HS-27A (cell line): ENCODE results near the gene TMEM184A.

Experiments used
- DNase-seq: peaks from one replicate; pipeline ENCODE4 v3.0.0-alpha.2; 2012; ENCODE audit warnings: low read depth, missing footprints

TMEM184A gene

DNA sequence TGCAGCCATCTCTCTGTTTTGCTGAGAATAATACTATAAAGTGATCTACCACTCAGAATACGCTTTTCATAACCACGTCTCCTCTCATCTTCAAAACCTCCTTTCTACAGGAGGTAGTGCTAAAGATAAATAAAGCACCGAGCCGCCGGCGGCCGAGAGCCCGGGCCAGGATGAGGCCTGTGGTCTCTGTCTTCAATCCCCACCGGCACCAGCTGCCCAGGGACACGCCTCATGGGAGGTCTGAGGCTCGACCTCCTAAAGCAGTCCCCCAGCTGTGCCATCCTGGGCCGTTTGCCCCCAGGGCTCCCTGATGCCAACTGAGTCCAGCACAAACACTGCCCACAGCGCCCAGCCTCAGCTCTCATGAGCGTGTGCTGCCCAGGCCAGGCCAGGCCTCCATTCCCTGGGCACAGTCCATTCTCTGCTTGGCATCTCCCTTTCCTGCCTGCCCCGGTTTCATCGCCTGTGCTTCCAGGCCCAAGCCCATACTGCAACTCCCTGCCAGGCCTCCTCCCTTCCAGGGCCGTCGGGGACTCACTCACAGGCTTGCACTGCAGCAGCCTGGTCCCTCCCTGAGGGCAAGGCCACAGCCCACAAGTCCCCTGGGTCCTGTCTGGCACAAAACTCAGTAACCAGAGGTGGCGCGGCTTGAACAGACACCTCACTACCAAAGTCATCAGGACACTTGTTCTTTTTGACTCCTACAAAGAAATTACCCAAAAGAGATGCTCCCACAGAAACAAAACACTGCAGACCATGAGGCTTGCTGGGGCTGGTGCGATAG lies 54.3 kb downstream of the TMEM184A start:
- DNase-seq: no peak

DNA sequence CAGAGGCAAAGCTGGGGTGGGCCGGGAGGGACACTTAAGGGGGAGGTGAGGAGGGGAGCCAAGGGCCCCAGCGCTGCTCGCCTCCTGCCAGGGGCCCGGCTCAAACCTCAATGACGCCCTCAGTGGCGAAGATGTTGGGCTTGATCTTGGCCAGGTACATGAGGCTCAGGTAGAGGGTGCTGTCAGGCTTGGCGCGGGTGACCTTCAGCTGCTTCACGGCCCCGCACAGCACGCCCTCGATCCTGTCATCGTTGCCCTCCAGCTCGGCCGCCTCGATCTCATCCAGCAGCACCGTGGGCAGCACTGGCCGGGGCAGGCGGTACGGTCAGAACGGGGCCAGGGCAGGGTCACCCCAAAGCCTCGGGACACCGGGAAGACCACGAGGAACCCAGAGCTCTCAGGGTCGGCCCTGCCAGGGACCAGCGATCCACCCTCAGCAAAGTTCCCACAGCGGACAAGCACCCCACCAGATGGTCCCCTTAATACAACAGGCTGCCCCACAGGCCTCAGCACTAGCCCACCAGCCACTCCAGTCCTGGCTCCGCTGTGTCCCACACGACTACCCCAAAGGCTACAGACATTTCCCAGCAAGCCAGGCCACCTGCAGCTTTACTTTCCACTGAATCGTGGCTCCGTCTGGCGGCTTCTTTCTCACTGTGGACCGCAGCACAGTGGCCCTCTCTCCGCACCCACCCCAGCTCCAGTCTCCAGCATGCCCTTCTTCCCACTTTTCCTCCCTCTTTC lies 55.8 kb downstream of the TMEM184A start:
- no peak for DNase-seq

DNA sequence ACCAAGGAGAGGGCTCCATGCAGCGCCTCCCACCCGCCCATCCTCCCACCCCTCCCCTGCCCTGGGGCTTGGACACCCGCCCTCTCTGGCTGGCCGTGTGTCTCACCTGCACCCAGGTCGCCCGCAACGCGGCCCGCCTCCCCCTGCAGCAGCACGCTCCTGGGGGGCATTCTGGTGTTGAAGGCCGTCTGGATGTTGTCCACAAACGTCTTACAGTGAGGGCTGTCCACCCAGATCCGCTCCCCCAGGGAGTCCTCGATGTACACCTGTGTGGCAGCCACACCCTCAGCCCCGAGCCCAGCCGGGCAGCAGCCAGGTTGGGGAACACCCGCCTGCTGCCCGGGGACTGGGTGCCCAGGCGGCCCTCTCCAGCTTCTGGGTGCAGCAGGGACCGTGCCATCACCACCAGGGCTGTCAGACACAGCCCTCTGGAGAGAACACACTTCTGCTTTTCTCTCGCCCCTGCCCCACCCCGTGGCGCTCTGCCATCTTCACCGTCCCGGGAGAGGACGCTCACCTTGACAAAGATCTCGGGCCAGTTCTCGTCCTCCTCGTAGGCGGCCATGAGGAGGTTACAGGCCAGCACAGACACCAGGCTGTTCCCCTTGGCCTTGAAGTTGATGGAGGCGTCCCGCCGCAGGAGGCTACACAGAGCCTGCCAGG lies 56.5 kb downstream of the TMEM184A start:
- no peak for DNase-seq

DNA sequence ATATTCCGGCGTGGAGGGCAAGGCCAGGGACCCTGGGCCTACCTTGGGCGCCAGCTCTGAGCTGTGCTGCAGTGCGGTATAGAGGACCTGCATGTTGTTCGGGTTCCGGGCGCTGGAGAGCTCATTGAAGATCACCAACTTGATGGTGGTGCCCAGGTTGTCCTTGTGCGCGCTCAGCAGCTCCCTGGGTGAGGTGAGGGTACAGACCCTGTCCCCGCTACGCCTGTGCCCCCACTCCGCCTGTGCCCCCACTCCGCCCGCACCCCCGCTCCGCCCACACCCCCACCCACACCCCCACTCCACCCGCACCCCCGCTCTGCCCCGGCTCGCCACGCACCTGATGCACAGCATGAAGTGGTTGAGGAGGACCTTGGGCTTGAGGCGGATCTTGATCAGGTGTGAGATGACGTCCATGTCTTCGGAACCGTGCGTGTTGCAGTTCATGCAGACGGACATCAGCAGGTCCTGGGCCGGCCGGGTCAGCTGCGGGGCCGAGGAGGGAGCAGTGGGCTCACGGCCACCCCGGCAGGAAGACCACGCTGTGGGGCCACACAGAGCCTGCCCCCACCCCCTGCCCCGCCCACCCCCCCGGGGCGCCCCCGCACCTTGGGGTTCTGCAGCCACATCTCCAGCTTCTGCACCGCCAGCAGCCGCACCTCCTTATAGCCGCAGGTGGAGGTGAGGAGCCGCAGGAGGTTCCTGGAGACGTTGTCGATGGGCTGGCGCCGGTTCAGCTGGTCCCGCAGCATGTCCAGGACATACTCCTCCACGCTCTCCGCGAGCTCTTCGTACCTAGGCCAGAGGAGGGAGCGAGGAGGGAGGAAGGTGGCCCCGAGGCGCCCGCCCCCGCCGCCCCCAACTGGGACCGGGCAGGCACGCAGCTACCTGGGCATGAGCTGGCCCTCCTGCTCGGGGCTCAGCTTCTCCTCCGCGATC lies 57.4 kb downstream of the TMEM184A start:
- no peak for DNase-seq

DNA sequence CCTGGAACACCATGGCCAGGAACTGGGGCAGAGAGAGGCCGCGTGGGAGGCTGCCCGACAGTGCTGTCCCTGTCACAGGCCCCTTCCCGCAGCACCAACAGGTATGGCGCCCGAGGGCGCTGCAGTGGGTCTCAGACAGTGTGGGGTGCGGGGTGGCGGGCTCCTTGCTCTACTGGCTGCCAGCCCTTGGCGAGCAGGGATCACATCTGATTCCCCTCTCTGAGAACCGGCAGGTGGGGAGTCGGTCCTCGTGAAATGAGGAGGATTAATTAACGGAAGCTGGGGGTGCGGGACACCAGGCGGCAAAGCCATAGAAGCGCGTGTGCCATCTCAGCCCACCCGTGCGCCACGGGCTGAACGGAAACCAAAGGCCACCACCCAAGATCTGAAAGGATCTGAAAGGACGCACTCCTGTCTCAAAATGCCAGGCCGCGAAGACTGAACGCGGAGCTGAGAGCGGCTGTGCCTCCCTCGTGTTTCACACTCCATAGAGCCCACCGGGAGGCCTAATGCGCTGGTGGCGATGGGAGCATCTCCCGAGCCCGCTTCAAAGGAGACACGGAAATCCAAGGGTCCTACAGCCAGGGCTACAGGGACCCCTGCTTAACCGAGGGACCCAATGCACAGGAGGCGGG lies 58.6 kb downstream of the TMEM184A start:
- no peak for DNase-seq

DNA sequence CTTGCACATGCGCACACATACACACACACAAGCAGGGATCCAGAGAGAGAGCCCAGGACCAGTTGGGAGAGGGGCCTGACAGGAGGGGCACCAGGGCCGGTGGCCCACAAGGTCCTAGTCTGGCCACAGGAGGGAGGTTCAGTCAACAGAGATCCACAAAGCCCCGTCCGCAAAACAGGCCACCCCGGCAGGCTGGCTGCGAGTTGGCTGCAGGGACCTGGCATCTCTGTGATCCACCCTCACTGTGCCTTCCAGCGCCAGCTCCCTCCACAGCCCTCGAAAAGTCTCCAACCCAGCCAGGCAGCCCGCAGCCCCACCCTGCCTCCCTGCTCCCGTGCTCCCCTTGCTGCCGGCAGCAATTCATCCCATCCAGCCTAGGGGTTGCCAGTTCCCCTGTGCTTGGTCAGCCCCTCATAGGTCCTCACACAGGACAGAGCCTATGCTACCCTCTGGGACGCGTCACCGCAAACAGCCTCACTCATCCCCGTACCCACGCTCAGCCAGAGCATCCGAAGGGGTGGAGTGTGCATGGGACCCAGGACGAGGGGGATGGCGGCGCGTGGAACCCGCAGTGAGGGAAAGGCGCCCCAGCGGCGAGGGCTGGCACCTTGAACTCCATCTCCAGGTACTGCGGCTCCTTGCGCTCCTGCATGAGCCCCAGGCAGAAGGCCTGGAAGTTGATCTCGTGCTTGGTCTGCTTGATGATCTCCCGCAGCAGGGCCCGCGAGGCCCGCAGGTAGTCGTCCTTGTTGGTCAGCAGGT lies 59.3 kb downstream of the TMEM184A start:
- DNase-seq: no peak

DNA sequence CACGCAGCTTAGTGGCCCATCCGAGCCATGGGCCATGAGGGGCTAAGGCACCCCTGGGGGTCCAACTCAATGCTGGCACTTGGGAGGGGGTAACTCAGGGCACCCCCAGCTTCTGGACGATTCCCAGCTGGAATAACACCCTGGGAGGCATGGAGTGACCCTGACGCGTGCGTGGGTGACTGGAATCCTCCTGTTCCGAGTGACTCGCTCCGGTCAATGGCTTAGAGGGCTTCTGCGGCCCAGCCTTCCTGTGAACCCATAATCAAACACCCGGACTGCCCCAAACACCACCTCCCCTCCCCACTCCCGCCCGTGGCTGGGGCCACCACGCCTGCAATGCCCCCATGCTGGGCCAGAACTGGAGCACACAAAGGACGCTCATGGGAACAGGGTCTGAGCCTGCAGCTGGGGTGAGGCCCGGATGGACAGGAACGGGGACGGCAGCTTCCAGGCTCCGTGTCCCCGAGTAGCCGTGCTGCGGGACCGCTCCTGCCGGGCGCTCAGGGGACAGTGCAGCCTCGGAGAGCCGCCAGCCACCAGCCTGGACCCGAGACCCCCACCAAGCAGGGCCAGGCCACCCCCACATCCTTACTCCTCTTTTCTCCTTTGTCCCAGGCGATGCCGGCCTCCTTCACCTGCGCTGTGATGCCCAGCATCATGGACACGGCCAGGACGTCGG lies 60.3 kb downstream of the TMEM184A start:
- no peak for DNase-seq

DNA sequence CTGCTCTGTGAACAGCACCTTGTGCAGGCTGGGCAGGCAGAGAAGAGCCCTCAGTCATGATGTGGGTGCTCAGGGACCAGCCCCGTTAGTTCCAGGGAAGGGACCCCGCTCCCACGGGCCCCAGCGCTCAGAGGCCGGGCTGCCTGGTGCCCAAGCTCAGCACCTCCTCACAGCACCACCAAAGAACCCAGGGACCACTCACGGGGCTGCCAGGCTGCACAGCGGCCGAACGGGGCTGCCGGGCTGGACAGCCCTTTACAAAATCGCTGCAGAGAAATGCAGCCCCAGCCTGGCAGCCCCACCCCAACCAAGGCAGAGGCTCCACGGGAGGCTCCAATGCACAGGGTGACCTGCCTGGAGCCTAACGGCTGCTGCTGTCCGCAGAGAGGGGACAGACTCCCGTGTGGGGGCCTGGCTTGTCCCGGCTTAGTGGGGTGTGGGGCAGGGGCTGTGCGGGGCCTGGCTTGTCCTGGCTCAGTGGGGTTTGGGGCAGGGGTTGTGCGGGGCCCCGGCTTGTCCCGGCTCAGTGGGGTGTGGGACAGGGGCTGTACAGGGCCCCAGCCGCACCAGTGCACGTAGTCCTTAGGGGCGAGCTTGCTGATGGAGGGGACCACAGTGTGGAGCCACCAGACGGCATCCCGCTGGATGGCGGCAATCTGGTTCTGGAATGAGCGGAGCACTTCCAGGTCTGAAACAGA lies 61.0 kb downstream of the TMEM184A start:
- no peak for DNase-seq

DNA sequence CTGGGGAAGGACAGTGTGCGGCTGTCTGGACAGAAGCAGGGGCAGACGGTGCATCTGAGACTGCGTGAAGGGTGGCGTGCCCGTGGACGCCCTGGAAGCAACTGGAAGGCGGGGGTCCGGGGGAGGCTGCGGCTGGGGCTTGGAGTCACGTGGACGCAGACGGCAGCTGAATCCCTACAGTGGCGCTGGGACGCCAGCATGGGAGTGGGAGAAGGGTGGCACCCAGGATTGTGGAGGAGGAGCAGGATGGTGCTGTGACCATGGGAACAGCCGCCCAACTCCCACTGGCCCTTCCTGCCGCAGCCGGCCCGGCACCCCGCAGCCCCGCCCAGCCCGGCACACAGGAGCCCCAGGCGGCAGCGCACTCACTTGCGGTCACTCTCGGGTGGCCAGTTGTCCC lies 61.6 kb downstream of the TMEM184A start:
- no peak for DNase-seq

DNA sequence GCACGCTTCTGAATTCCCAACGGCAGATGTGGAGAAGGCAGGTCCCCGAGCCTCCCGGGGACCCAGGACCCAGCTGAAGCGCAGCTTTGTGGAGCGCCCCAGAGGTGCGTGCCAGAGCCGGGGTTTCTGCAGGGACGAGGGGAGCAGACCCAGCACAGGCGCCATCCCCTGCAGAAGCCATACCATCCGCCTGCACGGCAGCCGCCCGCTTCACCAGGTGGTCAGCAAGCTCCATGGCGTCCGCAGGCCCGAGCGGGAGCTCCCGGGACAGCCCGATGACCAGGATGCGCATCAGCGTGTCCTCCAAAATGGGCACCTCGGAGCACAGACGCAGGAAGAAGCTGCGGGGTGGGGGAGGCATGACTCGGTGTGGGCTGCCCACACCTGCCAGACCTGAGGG lies 62.4 kb downstream of the TMEM184A start:
- no peak for DNase-seq

DNA sequence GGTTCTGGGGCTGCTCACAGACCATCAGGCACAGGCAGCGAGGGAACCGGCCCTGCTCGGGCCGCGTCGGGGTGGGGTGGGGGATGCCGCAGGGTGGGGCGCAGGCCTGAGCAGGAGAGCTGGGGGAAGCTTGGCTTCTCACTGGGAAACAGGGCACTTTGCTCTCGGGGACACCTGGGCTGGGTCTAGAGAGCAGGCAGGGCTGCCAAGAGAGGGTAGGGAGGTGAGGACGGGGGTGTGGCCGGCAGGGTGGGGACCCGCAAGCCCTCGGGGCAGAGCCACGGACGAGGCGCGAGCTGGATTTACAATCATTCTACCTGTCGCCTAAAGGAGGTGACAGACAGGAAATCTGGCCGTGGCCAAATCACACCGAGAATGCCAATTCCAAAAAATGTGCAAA lies 62.9 kb downstream of the TMEM184A start:
- DNase-seq: no peak

DNA sequence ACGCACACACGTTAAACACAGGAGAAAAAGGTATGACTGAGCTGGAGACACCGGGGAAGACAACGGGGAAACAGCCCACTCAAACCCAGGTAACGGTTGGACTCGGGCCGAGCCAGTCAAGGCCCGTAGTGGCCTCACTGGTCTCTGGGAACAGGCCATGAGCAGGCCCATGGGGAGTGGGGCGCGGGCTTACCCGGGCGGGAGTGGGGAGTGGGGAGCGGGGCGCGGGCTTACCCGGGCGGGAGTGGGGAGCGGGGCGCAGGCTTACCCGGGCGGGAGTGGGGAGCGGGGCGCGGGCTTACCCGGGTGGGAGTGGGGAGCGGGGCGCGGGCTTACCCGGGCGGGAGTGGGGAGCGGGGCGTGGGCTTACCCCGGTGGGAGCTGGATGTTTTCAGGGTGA lies 63.4 kb downstream of the TMEM184A start:
- DNase-seq: no peak
